PFSK-1 (cell line): ENCODE measurements around the gene GFPT1.

Source experiments
- FOXP2 ChIP-seq: optimal IDR thresholded peaks from 2 replicates; pipeline ENCODE3; 2011; ENCODE audit warnings: borderline replicate concordance, control low read depth, inconsistent platforms; ENCODE audit not compliant: insufficient read depth; ENCODE audit errors: extremely low read length, extremely low read depth
- POLR2AphosphoS5 ChIP-seq: IDR thresholded peaks from 2 replicates; pipeline ENCODE4 v1.6.1; 2012; ENCODE audit warnings: low read depth, mild to moderate bottlenecking, control low read depth, low read length, moderate library complexity
- SIN3A ChIP-seq: IDR thresholded peaks from 2 replicates; pipeline ENCODE4 v1.6.1; 2012; ENCODE audit warnings: mild to moderate bottlenecking, low read length, moderate library complexity, borderline replicate concordance; ENCODE audit not compliant: insufficient read depth
- TAF1 ChIP-seq: IDR thresholded peaks from 2 replicates; pipeline ENCODE4 v1.6.1; 2012; ENCODE audit warnings: low read length, control low read depth, borderline replicate concordance; ENCODE audit not compliant: insufficient read depth
- TF ChIP-seq, protein P1 (sequence below), 2 experiments: IDR thresholded peaks; 2 replicates each; pipeline versions ENCODE4 v1.6.1 to v1.8.0; 2011 to 2012; ENCODE audit warnings: low read depth in 2 of 2, low read length in 2 of 2, control low read depth in 1 of 2, inconsistent platforms in 1 of 2, mild to moderate bottlenecking in 1 of 2, moderate library complexity in 1 of 2; ENCODE audit not compliant: insufficient read depth in 1 of 2

DNA sequence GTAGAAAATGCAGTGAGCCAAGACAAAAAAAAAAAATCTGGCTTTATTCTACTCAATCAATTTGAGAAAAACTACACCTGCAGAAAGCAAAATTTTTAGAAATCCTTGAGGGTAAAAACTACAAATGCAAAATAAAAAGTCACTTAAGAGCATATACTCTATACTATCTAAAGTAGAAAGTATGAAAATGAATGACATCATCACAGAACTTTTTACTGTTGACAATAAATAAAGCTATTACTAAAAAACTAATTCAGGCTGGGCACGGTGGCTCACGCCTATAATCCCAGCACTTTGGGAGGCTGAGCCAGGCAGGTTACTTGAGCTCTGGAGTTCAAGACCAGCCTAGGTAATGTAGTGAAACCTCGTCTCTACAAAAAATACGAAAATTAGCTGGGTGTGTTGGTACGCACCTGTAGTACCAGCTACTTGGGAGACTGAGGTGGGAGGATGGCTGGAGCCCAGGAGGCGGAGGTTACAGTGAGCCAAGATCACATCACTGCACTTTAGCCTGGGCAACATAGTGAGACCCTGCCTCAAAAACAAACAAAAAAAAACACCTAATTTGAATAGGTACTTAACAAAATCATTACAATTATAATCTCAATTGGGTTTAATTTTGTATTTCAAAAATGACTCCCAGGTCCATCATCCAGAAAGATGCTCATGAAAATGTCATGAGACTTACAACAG is 42.6 kb upstream of the GFPT1 start:
- TF ChIP-seq TAF1 (no peak), SIN3A (no peak), POLR2AphosphoS5 (no peak), FOXP2 (no peak)
- TF ChIP-seq, protein P1, sequence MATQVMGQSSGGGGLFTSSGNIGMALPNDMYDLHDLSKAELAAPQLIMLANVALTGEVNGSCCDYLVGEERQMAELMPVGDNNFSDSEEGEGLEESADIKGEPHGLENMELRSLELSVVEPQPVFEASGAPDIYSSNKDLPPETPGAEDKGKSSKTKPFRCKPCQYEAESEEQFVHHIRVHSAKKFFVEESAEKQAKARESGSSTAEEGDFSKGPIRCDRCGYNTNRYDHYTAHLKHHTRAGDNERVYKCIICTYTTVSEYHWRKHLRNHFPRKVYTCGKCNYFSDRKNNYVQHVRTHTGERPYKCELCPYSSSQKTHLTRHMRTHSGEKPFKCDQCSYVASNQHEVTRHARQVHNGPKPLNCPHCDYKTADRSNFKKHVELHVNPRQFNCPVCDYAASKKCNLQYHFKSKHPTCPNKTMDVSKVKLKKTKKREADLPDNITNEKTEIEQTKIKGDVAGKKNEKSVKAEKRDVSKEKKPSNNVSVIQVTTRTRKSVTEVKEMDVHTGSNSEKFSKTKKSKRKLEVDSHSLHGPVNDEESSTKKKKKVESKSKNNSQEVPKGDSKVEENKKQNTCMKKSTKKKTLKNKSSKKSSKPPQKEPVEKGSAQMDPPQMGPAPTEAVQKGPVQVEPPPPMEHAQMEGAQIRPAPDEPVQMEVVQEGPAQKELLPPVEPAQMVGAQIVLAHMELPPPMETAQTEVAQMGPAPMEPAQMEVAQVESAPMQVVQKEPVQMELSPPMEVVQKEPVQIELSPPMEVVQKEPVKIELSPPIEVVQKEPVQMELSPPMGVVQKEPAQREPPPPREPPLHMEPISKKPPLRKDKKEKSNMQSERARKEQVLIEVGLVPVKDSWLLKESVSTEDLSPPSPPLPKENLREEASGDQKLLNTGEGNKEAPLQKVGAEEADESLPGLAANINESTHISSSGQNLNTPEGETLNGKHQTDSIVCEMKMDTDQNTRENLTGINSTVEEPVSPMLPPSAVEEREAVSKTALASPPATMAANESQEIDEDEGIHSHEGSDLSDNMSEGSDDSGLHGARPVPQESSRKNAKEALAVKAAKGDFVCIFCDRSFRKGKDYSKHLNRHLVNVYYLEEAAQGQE (IDR thresholded peaks at IDR 0.05; ENCODE audit: insufficient read depth in 1 of 2, low read depth in 2 of 2, low read length in 2 of 2), result no peak
